ENCODE results near the gene SHC3.

SHC3 gene

DNA sequence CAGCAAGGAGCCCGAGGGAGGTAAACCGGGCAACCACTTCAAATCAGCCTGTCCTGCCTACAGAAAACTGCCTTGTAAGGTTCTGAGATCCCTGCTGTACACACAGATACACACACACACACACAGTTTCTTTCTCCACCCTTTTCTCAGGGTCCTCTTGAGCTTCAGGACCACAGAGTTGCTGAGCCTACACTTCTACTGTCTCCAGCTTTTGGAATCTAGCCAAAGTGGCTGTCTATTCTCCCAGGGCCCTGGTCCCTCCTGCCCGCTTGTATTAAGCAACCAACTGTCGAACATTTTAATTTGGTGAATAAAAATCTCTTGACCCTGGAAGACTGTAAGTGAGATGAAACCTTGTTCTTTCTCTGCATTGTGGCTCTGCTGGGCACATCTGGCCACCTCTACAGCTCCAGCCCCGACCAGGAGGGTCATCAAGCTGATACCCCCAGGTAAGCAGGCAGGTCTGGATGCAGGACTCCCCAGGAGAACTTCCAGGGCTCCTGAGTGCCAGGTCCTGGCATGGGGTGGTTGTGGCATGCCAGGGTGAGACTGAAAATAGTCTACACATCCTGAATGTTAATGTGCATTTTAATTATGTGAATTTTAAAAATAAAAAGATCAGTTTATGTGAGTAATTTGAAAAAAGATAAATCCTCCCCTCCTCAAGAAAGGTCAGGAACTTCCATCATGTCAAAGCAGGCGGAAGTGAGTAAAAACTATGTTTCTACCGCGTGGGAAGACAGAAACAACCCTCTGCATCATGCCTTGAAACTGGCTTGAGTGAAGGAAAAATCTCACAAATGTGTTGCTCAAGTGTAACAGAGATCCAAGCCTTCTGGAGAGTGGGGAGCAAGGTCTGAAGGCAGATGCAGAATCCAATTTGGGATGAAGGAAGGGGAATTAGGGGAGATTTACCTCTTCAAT is 202.4 kb downstream of the SHC3 start:
- DNase-seq, result no peak

DNA sequence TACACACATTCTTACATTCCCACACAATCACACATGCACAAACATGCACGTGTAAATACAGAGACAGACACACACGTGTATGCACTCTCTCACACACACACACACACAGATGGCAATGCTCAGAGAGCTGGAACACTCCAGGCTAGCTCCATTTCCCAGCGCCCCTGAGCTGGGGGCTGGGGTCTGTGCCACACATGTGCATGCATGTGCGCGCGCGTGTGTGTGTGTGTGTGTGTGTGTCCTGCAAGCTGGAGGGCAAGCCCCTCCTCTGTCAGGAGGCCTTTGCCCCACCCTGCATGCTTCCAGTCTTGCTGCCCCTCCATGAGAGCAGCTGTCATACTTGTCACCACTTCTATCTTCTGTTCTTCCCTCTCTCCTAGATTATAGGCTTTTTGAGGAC is 204.0 kb downstream of the SHC3 start:
- no peak for DNase-seq

DNA sequence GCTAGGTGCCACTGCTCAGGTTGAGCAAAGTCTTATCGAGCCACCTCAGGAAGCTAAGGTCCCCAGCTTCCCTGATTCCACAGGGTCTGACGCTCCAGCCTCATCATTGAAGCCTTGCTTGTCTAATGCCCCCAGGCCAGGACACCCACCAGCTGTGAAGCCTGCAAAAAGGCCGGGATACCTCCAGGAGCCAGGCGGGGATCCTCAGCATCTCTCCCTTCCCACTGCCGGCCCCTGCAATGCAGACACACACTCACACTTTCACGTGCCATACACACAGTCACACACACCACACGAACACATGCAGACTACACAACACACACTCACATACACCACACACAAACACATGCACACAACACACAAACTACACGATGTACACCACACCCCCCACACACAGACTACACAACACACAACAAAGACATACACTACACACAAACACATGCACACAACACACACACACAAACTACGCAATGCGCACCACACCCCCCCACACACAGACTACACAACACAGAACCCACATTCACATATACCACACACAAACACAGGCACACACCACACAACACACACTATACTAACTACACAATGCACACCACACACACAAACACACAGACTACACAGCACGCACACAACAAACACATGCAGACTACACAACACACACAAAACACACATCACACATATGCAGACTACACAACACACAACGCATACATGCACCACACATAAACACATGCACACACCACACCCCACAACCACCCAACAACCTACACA is 205.2 kb downstream of the SHC3 start:
- no peak for DNase-seq

DNA sequence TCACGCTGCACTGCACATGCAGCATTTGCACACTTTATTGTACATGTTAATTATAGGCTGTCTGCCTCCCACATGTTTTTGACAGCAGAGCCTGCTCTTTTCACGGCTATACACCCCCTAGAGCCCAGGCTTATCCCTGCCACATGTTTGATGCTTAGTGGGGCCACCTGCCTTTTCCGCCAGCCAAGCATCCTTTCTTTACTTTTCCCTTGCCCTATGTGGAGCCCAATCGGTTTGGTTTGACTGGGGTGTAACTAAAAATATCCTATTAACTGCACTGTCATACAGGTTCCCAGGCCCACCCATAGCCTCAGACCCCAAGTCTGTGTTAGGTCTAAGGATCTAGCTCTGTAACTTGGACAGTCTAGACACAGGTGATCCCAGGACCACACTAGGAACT is 206.2 kb downstream of the SHC3 start:
- no peak for DNase-seq

DNA sequence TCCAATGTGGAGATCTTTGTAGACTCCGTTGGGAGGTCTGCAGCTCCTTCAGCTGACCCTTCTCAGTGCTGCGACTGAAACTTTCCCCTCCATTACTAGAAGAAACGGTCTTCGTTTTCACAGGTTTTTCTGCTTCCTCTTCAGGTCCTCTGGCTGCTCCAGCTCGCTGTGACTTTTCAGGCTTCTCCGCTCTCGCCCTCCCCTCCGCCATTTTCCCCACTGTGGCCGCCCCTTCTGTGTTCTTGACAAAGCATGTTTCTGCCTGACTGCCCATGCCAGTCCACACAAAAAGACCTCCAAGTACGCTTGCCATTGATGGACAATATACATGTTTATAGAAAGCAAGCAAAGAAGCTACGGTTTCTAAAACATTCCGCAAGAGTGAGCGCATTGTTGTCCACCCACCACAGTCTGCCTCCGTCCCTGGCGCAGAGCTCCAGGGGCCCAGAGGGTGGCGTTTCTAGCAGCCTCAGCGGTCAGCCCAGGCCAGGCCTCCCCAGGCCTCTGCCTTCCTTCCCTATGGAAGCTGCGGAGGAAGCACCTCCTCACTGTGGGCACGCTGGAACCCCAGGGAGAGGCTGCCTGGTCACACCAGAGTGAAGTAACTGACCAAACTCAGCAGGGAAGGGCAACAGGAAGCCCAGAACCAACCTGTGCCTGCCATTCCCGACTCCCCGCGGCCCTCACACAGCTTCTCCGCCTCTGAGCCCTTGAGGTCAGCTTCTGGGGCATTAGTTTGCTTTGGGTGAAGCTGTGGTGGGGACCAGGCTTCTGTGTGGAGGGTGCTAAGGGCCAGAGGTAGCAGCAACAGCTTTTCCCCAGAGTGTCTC is 207.3 kb downstream of the SHC3 start:
- no peak for DNase-seq

DNA sequence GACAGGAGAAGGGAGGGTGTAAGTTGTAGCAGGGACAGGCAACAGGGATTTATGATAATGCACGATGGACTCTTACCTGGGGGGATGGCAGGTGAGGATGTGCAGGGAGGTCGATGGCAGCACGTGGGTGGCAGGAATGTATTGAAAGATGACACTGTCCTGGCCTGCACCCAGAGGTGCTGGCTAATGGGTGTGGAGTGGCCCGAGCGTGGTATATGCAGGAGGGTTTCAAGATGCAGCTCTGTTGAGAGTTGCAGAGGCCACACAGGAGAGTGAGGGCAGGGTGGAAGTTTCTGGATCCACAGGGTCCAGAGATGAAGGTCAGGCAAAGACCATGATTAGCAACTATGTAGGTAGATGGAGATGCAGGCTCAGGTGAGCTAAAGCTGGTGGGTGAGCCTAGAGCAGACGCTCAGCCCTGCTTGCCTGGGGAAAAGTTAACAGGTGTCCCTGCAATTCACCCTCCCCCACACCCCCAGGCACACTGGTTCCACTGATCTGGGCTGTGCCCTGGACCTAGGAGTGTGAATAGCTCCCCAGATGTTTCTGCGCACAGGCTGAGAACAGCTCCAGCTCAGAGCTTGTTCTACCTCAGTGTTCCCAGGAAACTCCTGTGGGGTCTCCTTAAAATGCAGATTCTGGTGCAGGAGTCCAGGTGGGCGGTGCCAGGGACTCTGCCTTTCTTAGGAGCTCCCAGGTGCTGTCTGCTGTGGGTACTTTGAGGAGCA is 208.8 kb downstream of the SHC3 start:
- no peak for DNase-seq

DNA sequence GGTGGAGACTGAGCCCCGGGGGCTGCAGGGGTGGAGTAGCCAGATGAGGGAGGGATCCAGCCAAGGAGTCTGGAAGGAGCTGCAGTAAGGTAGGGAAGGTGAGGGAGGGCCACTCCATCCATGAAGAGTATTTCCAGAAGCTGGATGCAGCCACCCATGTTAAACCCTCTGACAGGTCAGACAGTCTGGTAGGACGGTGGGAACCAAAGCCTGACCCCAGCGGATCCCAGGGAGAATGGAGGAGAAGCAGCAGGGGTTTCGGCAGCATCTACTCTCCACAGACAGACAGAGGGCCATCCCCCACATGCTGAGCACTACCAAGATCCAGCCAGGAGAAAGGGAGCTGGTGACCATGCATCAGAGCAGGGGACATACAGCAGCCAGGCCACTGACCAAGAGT is 209.8 kb downstream of the SHC3 start:
- no peak for DNase-seq

DNA sequence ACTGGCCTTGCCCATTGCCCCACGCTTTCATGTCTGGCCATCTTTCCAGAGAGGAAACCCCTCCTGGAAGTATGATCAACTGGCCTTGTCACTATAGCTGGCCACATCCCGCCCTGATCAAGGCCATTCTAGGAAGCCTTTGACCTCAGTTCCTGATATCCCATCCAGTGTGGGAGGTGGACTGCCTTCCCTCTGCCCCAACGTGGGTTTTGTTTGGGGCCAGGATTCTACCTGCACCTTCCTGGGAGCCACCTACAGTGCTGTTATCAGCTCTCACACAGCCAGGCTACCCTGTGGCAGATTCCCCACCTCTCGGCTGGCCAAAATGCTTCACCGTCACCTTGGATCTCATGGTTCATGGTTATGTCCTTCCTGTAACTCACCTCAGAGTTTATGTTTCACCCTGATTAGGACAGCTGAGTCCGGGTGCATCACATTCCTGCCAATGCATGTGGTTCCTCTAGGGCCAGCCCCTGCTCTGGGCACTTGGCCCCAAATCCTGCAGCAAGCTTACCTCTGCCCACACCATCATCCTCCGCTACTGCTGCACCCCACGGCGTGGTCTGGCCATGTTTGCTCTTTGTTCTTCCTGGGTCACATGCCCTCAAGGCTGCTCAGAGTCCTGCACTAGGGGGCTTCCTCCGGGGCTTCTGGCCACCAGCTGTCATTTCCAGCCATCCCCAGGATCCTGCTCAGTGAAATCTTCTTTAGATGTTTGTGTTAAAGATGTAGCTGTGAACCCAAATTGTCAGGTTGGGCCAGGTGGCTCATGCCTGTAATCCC is 211.5 kb downstream of the SHC3 start:
- no peak for DNase-seq

DNA sequence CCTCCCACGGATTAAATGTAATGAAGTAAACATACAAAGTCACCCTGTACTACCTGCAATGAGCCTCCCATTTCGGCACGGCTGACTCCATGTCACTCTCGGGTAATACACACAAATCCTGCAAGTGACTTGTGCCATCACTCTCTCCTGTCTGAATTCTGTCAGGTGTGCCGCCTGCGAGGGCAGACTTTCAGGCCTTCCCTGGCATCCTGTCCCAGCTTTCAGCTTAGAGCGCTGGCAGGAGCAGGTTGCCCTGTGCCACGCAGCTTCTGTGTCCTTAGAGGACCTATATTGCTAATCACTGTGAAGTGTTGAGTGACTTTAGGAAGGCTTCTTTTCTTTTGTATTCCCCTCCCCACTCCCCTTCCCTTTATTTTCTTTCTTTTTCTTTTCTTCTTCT is 213.1 kb downstream of the SHC3 start:
- no peak for DNase-seq

DNA sequence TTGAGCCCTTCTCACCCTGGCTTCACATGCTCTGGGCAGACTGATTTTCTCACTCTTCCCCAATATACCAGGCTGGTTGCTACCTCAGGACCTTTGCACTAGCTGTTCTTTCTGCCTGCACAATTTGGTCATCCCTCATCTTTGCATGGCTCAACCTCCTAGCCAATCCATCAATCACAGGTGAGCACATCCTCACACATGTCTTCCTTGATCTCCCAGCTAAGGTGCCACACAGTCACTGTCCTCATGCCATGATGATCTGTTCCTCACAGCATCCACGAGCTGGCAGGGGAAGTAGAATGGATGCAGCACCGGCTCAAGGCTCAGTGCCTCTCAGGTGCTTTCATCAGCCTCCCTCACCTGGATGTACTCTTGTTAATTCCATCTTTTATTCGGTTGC is 218.0 kb downstream of the SHC3 start:
- no peak for DNase-seq

DNA sequence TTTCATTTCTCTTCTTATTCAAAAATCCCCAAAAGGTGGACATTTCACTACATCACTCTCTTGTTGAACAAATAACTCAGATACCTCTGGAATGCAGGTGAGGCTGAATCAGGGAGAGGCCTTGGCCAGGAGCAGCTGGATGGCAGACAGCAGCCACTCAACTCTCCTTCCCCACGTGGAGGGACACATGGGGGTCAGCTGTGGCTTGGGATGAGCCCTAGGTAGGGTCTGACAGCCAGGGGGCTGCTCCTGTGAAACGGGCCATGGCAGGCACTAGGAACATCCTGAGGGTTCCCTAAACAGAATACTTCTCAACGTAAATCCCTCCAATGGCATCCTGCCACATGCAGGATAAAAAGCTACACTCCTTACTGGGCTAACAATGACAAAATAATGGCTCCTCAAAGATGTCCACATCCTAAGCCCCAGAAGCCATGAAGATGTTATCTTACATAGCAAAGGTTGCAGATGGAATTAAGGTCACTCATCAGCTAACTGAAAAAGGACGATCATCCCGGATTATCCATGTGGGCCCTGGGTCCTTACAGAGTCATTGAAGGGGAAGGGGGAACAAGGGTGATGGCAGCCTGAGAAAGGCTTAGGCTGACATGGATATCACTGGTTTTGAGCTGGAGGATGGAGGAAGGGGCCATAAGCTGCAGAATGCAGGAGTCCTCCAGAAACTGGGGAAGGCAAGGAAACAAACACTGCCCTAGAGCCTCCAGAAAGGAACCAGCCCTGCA is 218.7 kb downstream of the SHC3 start:
- DNase-seq, result no peak

DNA sequence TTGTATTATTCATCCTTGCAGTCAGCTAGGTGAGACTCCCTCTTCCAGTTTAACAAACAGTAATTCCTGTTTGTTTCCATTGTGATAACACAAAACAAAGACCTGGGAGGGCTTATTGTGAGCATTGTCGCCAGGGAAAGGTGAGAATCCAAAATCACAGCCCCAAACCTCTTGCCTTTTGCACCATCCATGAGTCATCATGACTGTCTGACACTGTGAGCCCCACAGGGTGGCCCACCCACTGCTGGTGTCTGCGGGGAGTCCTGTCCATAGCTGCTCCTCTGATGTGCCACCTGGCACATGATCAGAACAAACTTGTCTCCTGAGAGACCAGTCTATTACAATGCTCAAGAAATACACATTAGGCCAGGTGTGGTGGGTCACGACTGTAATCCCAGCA is 221.1 kb downstream of the SHC3 start:
- DNase-seq, result no peak

Data from activated CD8-positive, alpha-beta memory T cell treated with anti-CD3 and anti-CD28 coated beads, Interleukin-2, amount 50 U/mL, for 4 hours (primary cell).